GM12878 (cell line): ENCODE measurements around the gene HPSE. TPM values are rescaled to one million over a fixed set of nuclear protein-coding genes. Genes with fewer than 3 reads are reported as not detected.

Experiments used
- ATAC-seq: fragments of 200-7000 bp; cut with Tn5 transposase; 3 replicates; pipeline ENCODE4 v1.9.1; 2020; ENCODE audit warnings: mild to moderate bottlenecking, moderate library complexity
- BruUV-seq: library from RNA; stranded (reverse); fragments of 400-500 nt; replicated peaks from 2 replicates; lab custom pipeline; 2021; lab: Mats Ljungman, UMichigan
- CTCF ChIA-PET: fragments of 300-600 bp; sonication (Branson Sonifier 250); formaldehyde crosslinking; extraction: SDS; loops from one replicate; lab custom pipeline; 2021; ENCODE audit warnings: inconsistent platforms; lab: Yijun Ruan, JAX
- POLR2A ChIA-PET: fragments of 350-600 bp; formaldehyde crosslinking; extraction: SDS; loops from one replicate; lab custom pipeline; 2021; ENCODE audit warnings: inconsistent platforms; lab: Charles Lee
- RAD21 ChIA-PET: fragments of 300-600 bp; sonication (Branson Sonifier 250); formaldehyde crosslinking; loops from one replicate; lab custom pipeline; 2023; ENCODE audit warnings: antibody characterized with exemption; ENCODE audit not compliant: unreplicated experiment; lab: Charles Lee
- SMC1A ChIA-PET: fragments of 300-600 bp; sonication (Branson Sonifier 250); formaldehyde crosslinking; loops from one replicate; lab custom pipeline; 2023; ENCODE audit not compliant: unreplicated experiment, uncharacterized antibody; lab: Charles Lee
- DNase-seq: peaks from one replicate; pipeline ENCODE4 v3.0.0-alpha.2; 2011; ENCODE audit warnings: low read depth, low spot score
- FAIRE-seq: peaks from 3 replicates; lab custom pipeline; 2011; peaks lifted over from hg19 to GRCh38; lab: Jason Lieb, UNC
- H2AFZ ChIP-seq: 2 replicates; pipeline ENCODE4 v1.6.0; 2011; ENCODE audit warnings: low read depth, low read length, control low read depth; ENCODE audit not compliant: control insufficient read depth
- H3K27ac ChIP-seq: 2 replicates; pipeline ENCODE4 v1.5.1; 2011; ENCODE audit warnings: control low read depth; ENCODE audit not compliant: control insufficient read depth, insufficient read depth
- H3K27me3 ChIP-seq, 2 experiments: replicated peaks in 1 of 2; 2 replicates each; pipeline versions ENCODE4 v1.6.0 to v1.6.1; 2011; ENCODE audit warnings: low read length in 1 of 2; ENCODE audit not compliant: control insufficient read depth in 2 of 2, insufficient read depth in 2 of 2
- H3K36me3 ChIP-seq, 2 experiments: 2 replicates each; pipeline ENCODE4 v1.5.1; 2011; ENCODE audit warnings: low read length in 1 of 2; ENCODE audit not compliant: control insufficient read depth in 2 of 2, insufficient read depth in 2 of 2
- H3K4me1 ChIP-seq: 2 replicates; pipeline ENCODE4 v1.6.1; 2011; ENCODE audit warnings: mild to moderate bottlenecking, low read length, moderate library complexity, mixed read lengths; ENCODE audit not compliant: control insufficient read depth, insufficient read depth
- H3K4me2 ChIP-seq: 2 replicates; pipeline ENCODE4 v1.6.0; 2011; ENCODE audit warnings: control low read depth; ENCODE audit not compliant: control insufficient read depth, insufficient read depth
- H3K4me3 ChIP-seq: fragments of 200-600 bp; sonication (generic); 2 replicates; pipeline ENCODE4 v1.5.1; 2016
- H3K79me2 ChIP-seq: 2 replicates; pipeline ENCODE4 v1.6.0; 2011; ENCODE audit warnings: low read length; ENCODE audit not compliant: control insufficient read depth, insufficient read depth
- H3K9ac ChIP-seq: 2 replicates; pipeline ENCODE4 v1.8.0; 2011; ENCODE audit warnings: low read length, control low read depth, mixed read lengths; ENCODE audit not compliant: control insufficient read depth, insufficient read depth
- H3K9me3 ChIP-seq: replicated peaks from 3 replicates; pipeline ENCODE4 v1.5.1; 2011; ENCODE audit warnings: mild to moderate bottlenecking, low read length; ENCODE audit not compliant: control insufficient read depth, insufficient read depth
- H4K20me1 ChIP-seq: 2 replicates; pipeline ENCODE4 v1.6.0; 2011; ENCODE audit not compliant: control insufficient read depth, insufficient read depth
- RAD51 ChIP-seq: fragments of 450-650 bp; IDR thresholded peaks from 2 replicates; pipeline ENCODE4 v1.6.1; 2016; ENCODE audit warnings: moderate library complexity, mild to moderate bottlenecking, inconsistent platforms
- RELA ChIP-seq: fragments of 450-650 bp; IDR thresholded peaks from 2 replicates; pipeline ENCODE4 v1.8.0; 2014; ENCODE audit warnings: borderline replicate concordance; ENCODE audit not compliant: partially characterized antibody
- RUNX3 ChIP-seq: IDR thresholded peaks from 2 replicates; pipeline ENCODE4 v1.6.1; 2012; ENCODE audit warnings: low read length, inconsistent platforms
- TCF12 ChIP-seq: IDR thresholded peaks from 2 replicates; pipeline ENCODE4 v1.6.1; 2011; ENCODE audit warnings: low read depth, mild to moderate bottlenecking, low read length
- WGBS: methylation state at CpG from one replicate; pipeline ENCODE4 v1.1.6; 2016; ENCODE audit warnings: low lambda C conversion rate; ENCODE audit not compliant: insufficient replicate concordance, insufficient coverage; ENCODE audit errors: missing lambda C conversion rate; 5-methylcytosine and 5-hydroxymethylcytosine counted together
- in situ Hi-C: fragments of 300-500 bp; cut with MboI; formaldehyde crosslinking; loops from 9 replicates; pipeline ENCODE4 v1.14.3; 2018; ENCODE audit warnings: mixed read lengths
- intact Hi-C: fragments of 100-400 bp; cut with micrococcal nuclease; formaldehyde crosslinking; loops from one replicate; pipeline ENCODE4 v1.14.2; 2022; ENCODE audit not compliant: unreplicated experiment
- polyA plus RNA-seq, 11 experiments: library from polyadenylated mRNA; depleted of rRNA in 4 of 11; unstranded in 6 of 11; stranded (reverse) in 5 of 11; fragments of >200 nt; fragmentation: Nextera tagmentation in 4 of 11; fragmentation: Illumina TruSeq in 1 of 11; extraction: Ambion mirVana in 4 of 11; extraction: Trizol in 1 of 11; gene quantifications; 1 replicate in 1 of 11; 2 replicates in 10 of 11; pipeline versions ENCODE4 v1.2.1 to v1.2.3, GENCODE V29; 2011 to 2016; ENCODE audit warnings: inconsistent platforms in 2 of 11, missing spikeins in 2 of 11, low read depth in 1 of 11
- total RNA-seq, 4 experiments: library from RNA; depleted of rRNA in 3 of 4; stranded (reverse); fragments of >200 nt in 3 of 4; fragmentation: Illumina TruSeq in 1 of 4; extraction: Trizol in 1 of 4; gene quantifications; 2 replicates each; pipeline versions ENCODE4 v1.2.1 to v1.2.3, GENCODE V29; 2013 to 2021

Gene HPSE
- total and polyA plus RNA-seq, 10 of the 15 experiments (the other 5 are each of a cell fraction or from before 2014, with no cell fraction given) = 0.16 to 0.89 (median 0.58) TPM

GRCh38 chr4:83340692-83341343, 6.2 kb upstream of the HPSE start:
- TF ChIP-seq RELA = no peak
- peak; percentile 75 for TF ChIP-seq RUNX3
- TF ChIP-seq TCF12 = 0 out of 2 replicates have a peak, but pooled peaks have one; percentile 23
- ATAC-seq (peak; percentile 56), DNase-seq (no peak), FAIRE-seq (peak; percentile 80)
- H3K27ac ChIP-seq = no peak overlapping the region
- H3K9me3 ChIP-seq = no peaks in the 10 kb centered on the region; the same call in 2 of the 3 replicates
- no peaks in the 10 kb centered on the region for H4K20me1 ChIP-seq
- CTCF ChIA-PET = interaction anchor here (0.8 kb wide), 1 partner anchor 8 kb away, joined by 3 read pairs; no protein-coding TSS in a partner anchor
- BruUV-seq = no TSS peak
- intact Hi-C loops = no loop called here
- no peaks in the 10 kb centered on the region for H3K27me3 ChIP-seq
- H3K36me3 ChIP-seq = no peaks in the 10 kb centered on the region
- no peak overlapping the region for H2AFZ ChIP-seq
- 0% methylated on average over 2 of the region's 2 CpGs for WGBS
- POLR2A ChIA-PET = no interaction called here
- H3K4me3 ChIP-seq = no peak overlapping the region
- H3K79me2 ChIP-seq = no peaks in the 10 kb centered on the region
- no peak overlapping the region for H3K4me2 ChIP-seq
- RAD21 ChIA-PET = no interaction called here
- H3K9ac ChIP-seq = no peak overlapping the region
- in situ Hi-C loops = no loop called here
- H3K4me1 ChIP-seq = peaks cover 4% of the 10 kb centered on the region; the same call in 1 of the 2 replicates
- SMC1A ChIA-PET = no interaction called here

- RAD21 ChIA-PET = no interaction called here
- no peaks in the 10 kb centered on the region; a peak in 1 of 4 replicates for H3K27me3 ChIP-seq
- no peak overlapping the region for H3K9ac ChIP-seq
- in situ Hi-C loops = no loop called here
- H2AFZ ChIP-seq = no peak overlapping the region
- no peak for TF ChIP-seq RAD51
- TF ChIP-seq, all 136 proteins: peak for 0
- H3K27ac ChIP-seq = no peak overlapping the region
- no peak overlapping the region for H3K4me3 ChIP-seq
- H3K79me2 ChIP-seq = no peaks in the 10 kb centered on the region
- POLR2A ChIA-PET = no interaction called here
- no peak for FAIRE-seq
- peaks cover 5% of the 10 kb centered on the region; the same call in 1 of the 2 replicates for H3K4me1 ChIP-seq
- no peak for ATAC-seq
- H3K4me2 ChIP-seq = no peak overlapping the region
- no peaks in the 10 kb centered on the region for H3K36me3 ChIP-seq
- H4K20me1 ChIP-seq = no peaks in the 10 kb centered on the region
- intact Hi-C loops = no loop called here
- DNase-seq = no peak
- CTCF ChIA-PET = interaction anchor here (1.1 kb wide), 1 partner anchor 37 kb away, joined by 3 read pairs; no protein-coding TSS in a partner anchor
- no TSS peak for BruUV-seq
- H3K9me3 ChIP-seq = no peaks in the 10 kb centered on the region; the same call in 2 of the 3 replicates
- WGBS = 75% methylated on average over 6 of the region's 6 CpGs
- SMC1A ChIA-PET = no interaction called here
These were observed 4.9 kb upstream of the HPSE start for GRCh38 chr4:83339573-83339972.
